ENCODE data around the gene PFN1. TPM values are rescaled to one million over a fixed set of nuclear protein-coding genes. Genes with fewer than 3 reads are reported as not detected.
A peak's percentile ranks its signal among the peaks of the same experiment; 100 is the strongest.

PFN1 gene
- total RNA-seq (2014; rRNA removed; shearing (Covaris generic); ENCODE audit: low replicate concordance) = 182 and 263 TPM in 2 replicates

GRCh38 chr17:4948166-4948930 lies at the start of gene PFN1:
Gene PFN1 (minus strand): TSS chr17:4948530. CDS start chr17:4948394, 136 bp downstream.
- peak within 1 kb of the TSS; percentile 89 for H3K4me3 ChIP-seq
- H3K27me3 ChIP-seq = no peaks in the 10 kb centered on the region
- no peaks in the 10 kb centered on the region for H3K9me3 ChIP-seq
- H3K36me3 ChIP-seq = peaks cover 47% of the 10 kb centered on the region
- peak; percentile 85 for DNase-seq

GRCh38 chr17:4997302-4998026 lies 49.1 kb upstream of the PFN1 start, which contains the start of the genes INCA1 and KIF1C:
Gene INCA1 (minus strand): TSS chr17:4997522. CDS start chr17:4994437, 3,085 bp downstream.
Gene KIF1C (plus strand): TSS chr17:4997950. CDS start chr17:5000247, 2,297 bp downstream.
- peaks cover 15% of the 10 kb centered on the region; the same call in 1 of the 2 replicates for H3K36me3 ChIP-seq
- no peaks in the 10 kb centered on the region for H3K27me3 ChIP-seq
- H3K9me3 ChIP-seq = no peaks in the 10 kb centered on the region
- DNase-seq = peak; percentile 82
- peak within 1 kb of the TSS; percentile 66 for H3K4me3 ChIP-seq

- Histone ChIP-seq H3K27me3 (no peaks in the 10 kb centered on the region), H3K4me3 (no peak overlapping the region)
- no peak for DNase-seq
Observed at GRCh38 chr17:4994081-4994595, 45.8 kb upstream of the PFN1 start.

GRCh38 chr17:4987767-4988567 lies 39.6 kb upstream of the PFN1 start:
- Histone ChIP-seq H3K4me3 (peak overlapping the region; percentile 66), H3K36me3 (no peaks in the 10 kb centered on the region), H3K9me3 (no peaks in the 10 kb centered on the region), H3K27me3 (no peaks in the 10 kb centered on the region)
- no peak for DNase-seq

More at GRCh38 chr17:4994081-4994595, 45.8 kb upstream of the PFN1 start:
- no peaks in the 10 kb centered on the region for H3K36me3 ChIP-seq
- no peaks in the 10 kb centered on the region for H3K9me3 ChIP-seq

GRCh38 chr17:4986951-4987766 lies 38.8 kb upstream of the PFN1 start, which contains the start of gene CAMTA2:
Gene CAMTA2 (minus strand): TSS chr17:4987675. CDS start chr17:4986222, 1,453 bp downstream.
- Histone ChIP-seq H3K4me3 (peak within 1 kb of the TSS; percentile 66), H3K9me3 (no peaks in the 10 kb centered on the region), H3K36me3 (no peaks in the 10 kb centered on the region), H3K27me3 (no peaks in the 10 kb centered on the region)
- peak; percentile 78 for DNase-seq

- H3K4me3 ChIP-seq = peak overlapping the region; percentile 66
- no peak for DNase-seq
Observed at GRCh38 chr17:4986403-4986802, 38.1 kb upstream of the PFN1 start.

GRCh38 chr17:4982305-4982704 lies 34.0 kb upstream of the PFN1 start:
- H3K4me3 ChIP-seq = no peak overlapping the region
- no peak for DNase-seq
- no peaks in the 10 kb centered on the region for H3K9me3 ChIP-seq
- H3K36me3 ChIP-seq = peaks cover 4% of the 10 kb centered on the region; the same call in 1 of the 2 replicates
- H3K27me3 ChIP-seq = no peaks in the 10 kb centered on the region

More at GRCh38 chr17:4986403-4986802, 38.1 kb upstream of the PFN1 start:
- Histone ChIP-seq H3K9me3 (no peaks in the 10 kb centered on the region), H3K27me3 (no peaks in the 10 kb centered on the region), H3K36me3 (no peaks in the 10 kb centered on the region)

- no peak overlapping the region for H3K4me3 ChIP-seq
- no peak for DNase-seq
- no peaks in the 10 kb centered on the region for H3K27me3 ChIP-seq
- peaks cover 4% of the 10 kb centered on the region; the same call in 1 of the 2 replicates for H3K36me3 ChIP-seq
- H3K9me3 ChIP-seq = no peaks in the 10 kb centered on the region
Observed at GRCh38 chr17:4980644-4981216, 32.4 kb upstream of the PFN1 start.

GRCh38 chr17:4978726-4979125 lies 30.4 kb upstream of the PFN1 start:
- Histone ChIP-seq H3K4me3 (no peak overlapping the region), H3K9me3 (no peaks in the 10 kb centered on the region), H3K27me3 (no peaks in the 10 kb centered on the region), H3K36me3 (peaks cover 4% of the 10 kb centered on the region; the same call in 1 of the 2 replicates)
- no peak for DNase-seq

- DNase-seq = no peak
- Histone ChIP-seq H3K27me3 (no peaks in the 10 kb centered on the region), H3K9me3 (no peaks in the 10 kb centered on the region), H3K36me3 (peaks cover 12% of the 10 kb centered on the region), H3K4me3 (no peak overlapping the region)
Observed at GRCh38 chr17:4974115-4974670, 25.9 kb upstream of the PFN1 start.

- DNase-seq = no peak
- Histone ChIP-seq H3K36me3 (peaks cover 15% of the 10 kb centered on the region), H3K27me3 (no peaks in the 10 kb centered on the region), H3K9me3 (no peaks in the 10 kb centered on the region), H3K4me3 (no peak overlapping the region)
Observed at GRCh38 chr17:4973256-4974114, 25.2 kb upstream of the PFN1 start.

- Histone ChIP-seq H3K36me3 (peaks cover 20% of the 10 kb centered on the region), H3K9me3 (no peaks in the 10 kb centered on the region), H3K27me3 (no peaks in the 10 kb centered on the region), H3K4me3 (no peak overlapping the region)
- DNase-seq = no peak
Observed at GRCh38 chr17:4972752-4973151, 24.4 kb upstream of the PFN1 start.

- Histone ChIP-seq H3K36me3 (peaks cover 20% of the 10 kb centered on the region), H3K4me3 (no peak overlapping the region), H3K9me3 (no peaks in the 10 kb centered on the region), H3K27me3 (no peaks in the 10 kb centered on the region)
- DNase-seq = no peak
Observed at GRCh38 chr17:4972322-4972721, 24.0 kb upstream of the PFN1 start.

GRCh38 chr17:4971826-4972225 lies 23.5 kb upstream of the PFN1 start:
- Histone ChIP-seq H3K9me3 (no peaks in the 10 kb centered on the region), H3K4me3 (no peak overlapping the region), H3K27me3 (no peaks in the 10 kb centered on the region), H3K36me3 (peaks cover 23% of the 10 kb centered on the region)
- no peak for DNase-seq
